ENCODE data around the gene DICER1.

Gene DICER1

GRCh38 chr14:95055318-95055717 lies 102.0 kb downstream of the DICER1 start:
- no peak overlapping the region for H3K27ac ChIP-seq
- no peak overlapping the region for H3K9ac ChIP-seq
- no peak overlapping the region for H3K4me2 ChIP-seq
- H3K36me3 ChIP-seq (ENCODE audit: insufficient read depth): no peaks in the 10 kb centered on the region
- no peak overlapping the region for H2AFZ ChIP-seq (ENCODE audit: low read depth)
- no peaks in the 10 kb centered on the region for H4K20me1 ChIP-seq (ENCODE audit: insufficient read depth)
- no peak for TF ChIP-seq CTCF (conservative IDR thresholded peaks at IDR 0.05; ENCODE audit: low read depth, low read length)
- H3K4me1 ChIP-seq (ENCODE audit: low read depth, poor library complexity, severe bottlenecking): no peaks in the 10 kb centered on the region
- H3K27me3 ChIP-seq (ENCODE audit: insufficient read depth, low read depth): no peaks in the 10 kb centered on the region
- no peak overlapping the region for H3K4me3 ChIP-seq (IDR thresholded peaks at IDR 0.05; ENCODE audit: insufficient read depth, low read depth, low read length)
- no peaks in the 10 kb centered on the region for H3K79me2 ChIP-seq (ENCODE audit: insufficient read depth, low read depth)

GRCh38 chr14:95054346-95055280 lies 102.7 kb downstream of the DICER1 start:
- no peak overlapping the region for H3K4me3 ChIP-seq (IDR thresholded peaks at IDR 0.05; ENCODE audit: insufficient read depth, low read depth, low read length)
- H4K20me1 ChIP-seq (ENCODE audit: insufficient read depth): no peaks in the 10 kb centered on the region
- no peaks in the 10 kb centered on the region for H3K36me3 ChIP-seq (ENCODE audit: insufficient read depth)
- H2AFZ ChIP-seq (ENCODE audit: low read depth): no peak overlapping the region
- H3K4me2 ChIP-seq: no peak overlapping the region
- TF ChIP-seq CTCF (conservative IDR thresholded peaks at IDR 0.05; ENCODE audit: low read depth, low read length): no peak
- no peaks in the 10 kb centered on the region for H3K79me2 ChIP-seq (ENCODE audit: insufficient read depth, low read depth)
- H3K4me1 ChIP-seq (ENCODE audit: low read depth, poor library complexity, severe bottlenecking): no peaks in the 10 kb centered on the region
- no peak overlapping the region for H3K27ac ChIP-seq
- no peak overlapping the region for H3K9ac ChIP-seq
- H3K27me3 ChIP-seq (ENCODE audit: insufficient read depth, low read depth): no peaks in the 10 kb centered on the region

- no peak overlapping the region for H3K9ac ChIP-seq
- no peaks in the 10 kb centered on the region for H3K79me2 ChIP-seq (ENCODE audit: insufficient read depth, low read depth)
- no peak overlapping the region for H3K27ac ChIP-seq
- no peak overlapping the region for H3K4me3 ChIP-seq (IDR thresholded peaks at IDR 0.05; ENCODE audit: insufficient read depth, low read depth, low read length)
- H2AFZ ChIP-seq (ENCODE audit: low read depth): no peak overlapping the region
- no peak for TF ChIP-seq CTCF (conservative IDR thresholded peaks at IDR 0.05; ENCODE audit: low read depth, low read length)
- H3K4me2 ChIP-seq: no peak overlapping the region
- no peaks in the 10 kb centered on the region for H3K4me1 ChIP-seq (ENCODE audit: low read depth, poor library complexity, severe bottlenecking)
- H3K36me3 ChIP-seq (ENCODE audit: insufficient read depth): no peaks in the 10 kb centered on the region
- no peaks in the 10 kb centered on the region for H3K27me3 ChIP-seq (ENCODE audit: insufficient read depth, low read depth)
- no peaks in the 10 kb centered on the region for H4K20me1 ChIP-seq (ENCODE audit: insufficient read depth)
Measured at GRCh38 chr14:95052016-95052585, 105.2 kb downstream of the DICER1 start.

GRCh38 chr14:95049952-95050351 lies 107.4 kb downstream of the DICER1 start:
- H3K79me2 ChIP-seq (ENCODE audit: insufficient read depth, low read depth): no peaks in the 10 kb centered on the region

More at GRCh38 chr14:95049952-95050351, 107.4 kb downstream of the DICER1 start:
- no peaks in the 10 kb centered on the region for H3K27me3 ChIP-seq (ENCODE audit: insufficient read depth, low read depth)
- no peak overlapping the region for H3K27ac ChIP-seq
- no peaks in the 10 kb centered on the region for H3K36me3 ChIP-seq (ENCODE audit: insufficient read depth)
- no peak overlapping the region for H3K9ac ChIP-seq
- H2AFZ ChIP-seq (ENCODE audit: low read depth): no peak overlapping the region
- no peak overlapping the region for H3K4me2 ChIP-seq
- no peak for TF ChIP-seq CTCF (conservative IDR thresholded peaks at IDR 0.05; ENCODE audit: low read depth, low read length)
- H4K20me1 ChIP-seq (ENCODE audit: insufficient read depth): no peaks in the 10 kb centered on the region
- no peaks in the 10 kb centered on the region for H3K4me1 ChIP-seq (ENCODE audit: low read depth, poor library complexity, severe bottlenecking)
- no peak overlapping the region for H3K4me3 ChIP-seq (IDR thresholded peaks at IDR 0.05; ENCODE audit: insufficient read depth, low read depth, low read length)

Data from KMS-11 (cell line).